SK-N-MC (cell line): ENCODE data around the gene ICE2.

Source experiments
- DNase-seq: peaks from one replicate; pipeline ENCODE4 v3.0.0-alpha.2; 2011; ENCODE audit warnings: low read depth, low spot score
- H3K27ac ChIP-seq: fragments of 200-600 bp; sonication (generic); 2 replicates; pipeline ENCODE4 v1.5.1; 2016; ENCODE audit warnings: mixed run types
- H3K36me3 ChIP-seq: fragments of 200-600 bp; sonication (generic); 2 replicates; pipeline ENCODE4 v1.6.1; 2017; ENCODE audit warnings: antibody characterized with exemption, low read length, mixed read lengths; ENCODE audit not compliant: insufficient read depth
- H3K4me3 ChIP-seq: fragments of 200-600 bp; sonication (generic); 2 replicates; pipeline ENCODE4 v1.5.1; 2016
- H3K9ac ChIP-seq: fragments of 200-600 bp; sonication (generic); 2 replicates; pipeline ENCODE4 v1.8.0; 2017; ENCODE audit warnings: mixed run types, mixed read lengths; ENCODE audit not compliant: insufficient read length
- H3K9me3 ChIP-seq: fragments of 200-600 bp; sonication (generic); 2 replicates; pipeline ENCODE4 v1.6.1; 2017; ENCODE audit warnings: low read depth, mild to moderate bottlenecking, antibody characterized with exemption, low read length, moderate library complexity, mixed read lengths
- EZH2 ChIP-seq: fragments of 200-600 bp; sonication (generic); IDR thresholded peaks from one replicate; pipeline ENCODE4 v1.6.1; 2017; ENCODE audit warnings: antibody characterized with exemption
- FOXP2 ChIP-seq: optimal IDR thresholded peaks from 2 replicates; pipeline ENCODE3; 2011; ENCODE audit warnings: mild to moderate bottlenecking, moderate library complexity; ENCODE audit not compliant: insufficient read depth; ENCODE audit errors: extremely low read length, control extremely low read depth
- POLR2AphosphoS5 ChIP-seq: IDR thresholded peaks from 2 replicates; pipeline ENCODE4 v1.6.1; 2012; ENCODE audit warnings: mild to moderate bottlenecking, low read depth, low read length, borderline replicate concordance

The ICE2 gene, protein sequence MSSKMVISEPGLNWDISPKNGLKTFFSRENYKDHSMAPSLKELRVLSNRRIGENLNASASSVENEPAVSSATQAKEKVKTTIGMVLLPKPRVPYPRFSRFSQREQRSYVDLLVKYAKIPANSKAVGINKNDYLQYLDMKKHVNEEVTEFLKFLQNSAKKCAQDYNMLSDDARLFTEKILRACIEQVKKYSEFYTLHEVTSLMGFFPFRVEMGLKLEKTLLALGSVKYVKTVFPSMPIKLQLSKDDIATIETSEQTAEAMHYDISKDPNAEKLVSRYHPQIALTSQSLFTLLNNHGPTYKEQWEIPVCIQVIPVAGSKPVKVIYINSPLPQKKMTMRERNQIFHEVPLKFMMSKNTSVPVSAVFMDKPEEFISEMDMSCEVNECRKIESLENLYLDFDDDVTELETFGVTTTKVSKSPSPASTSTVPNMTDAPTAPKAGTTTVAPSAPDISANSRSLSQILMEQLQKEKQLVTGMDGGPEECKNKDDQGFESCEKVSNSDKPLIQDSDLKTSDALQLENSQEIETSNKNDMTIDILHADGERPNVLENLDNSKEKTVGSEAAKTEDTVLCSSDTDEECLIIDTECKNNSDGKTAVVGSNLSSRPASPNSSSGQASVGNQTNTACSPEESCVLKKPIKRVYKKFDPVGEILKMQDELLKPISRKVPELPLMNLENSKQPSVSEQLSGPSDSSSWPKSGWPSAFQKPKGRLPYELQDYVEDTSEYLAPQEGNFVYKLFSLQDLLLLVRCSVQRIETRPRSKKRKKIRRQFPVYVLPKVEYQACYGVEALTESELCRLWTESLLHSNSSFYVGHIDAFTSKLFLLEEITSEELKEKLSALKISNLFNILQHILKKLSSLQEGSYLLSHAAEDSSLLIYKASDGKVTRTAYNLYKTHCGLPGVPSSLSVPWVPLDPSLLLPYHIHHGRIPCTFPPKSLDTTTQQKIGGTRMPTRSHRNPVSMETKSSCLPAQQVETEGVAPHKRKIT

DNA sequence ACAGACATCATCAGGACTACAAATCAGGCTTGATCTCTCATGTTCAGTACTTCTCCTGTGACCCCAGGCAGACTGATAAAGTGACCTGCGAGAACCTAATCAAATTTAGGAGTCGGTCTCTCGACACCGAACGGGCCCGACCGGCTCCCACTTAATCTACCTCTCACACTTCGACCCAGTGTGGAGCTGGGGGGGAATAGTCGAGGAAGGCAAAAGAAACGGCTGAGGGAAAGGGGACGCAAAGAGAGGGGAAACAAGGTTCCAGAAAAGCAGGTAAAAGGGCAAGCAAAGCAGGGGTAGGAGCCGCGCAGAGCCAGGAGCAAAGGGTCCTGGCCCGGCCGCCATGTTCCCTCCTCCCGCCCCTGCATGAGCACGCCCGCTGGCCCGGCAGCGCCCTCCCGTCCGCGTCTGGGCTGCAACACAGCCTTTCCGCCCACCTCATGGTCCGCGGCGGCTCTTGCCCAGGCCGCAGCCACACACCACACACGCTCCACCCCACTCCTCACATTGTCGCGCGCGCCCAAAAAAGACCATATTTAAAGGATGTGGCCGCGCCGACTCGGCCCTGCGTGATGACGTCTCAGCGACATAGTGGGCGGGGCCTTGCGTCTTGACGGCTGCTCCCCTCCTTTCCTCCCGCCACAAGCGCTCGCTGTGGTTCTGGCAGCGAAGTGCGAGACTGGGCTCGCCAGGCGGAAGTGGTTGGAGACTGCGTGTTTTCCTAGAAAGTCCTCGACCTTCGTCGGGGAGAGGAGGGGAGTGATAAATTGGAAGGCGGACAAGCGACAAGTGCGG lies at the start of gene ICE2:
ICE2 (minus strand) TSS at position 577 of the 795 bp plus-strand sequence. CDS start 1,165 bp downstream, outside the sequence.
- peak within 1 kb of the TSS; percentile 86 for H3K4me3 ChIP-seq
- H3K9me3 ChIP-seq, result no peaks in the 10 kb centered on the region
- TF ChIP-seq EZH2 (no peak), FOXP2 (peak; percentile 74), POLR2AphosphoS5 (peak; percentile 99)
- DNase-seq, result peak; percentile 34
- peak within 1 kb of the TSS; percentile 96 for H3K9ac ChIP-seq
- peak within 1 kb of the TSS; percentile 67 for H3K27ac ChIP-seq
- H3K36me3 ChIP-seq, result peaks cover 31% of the 10 kb centered on the region

DNA sequence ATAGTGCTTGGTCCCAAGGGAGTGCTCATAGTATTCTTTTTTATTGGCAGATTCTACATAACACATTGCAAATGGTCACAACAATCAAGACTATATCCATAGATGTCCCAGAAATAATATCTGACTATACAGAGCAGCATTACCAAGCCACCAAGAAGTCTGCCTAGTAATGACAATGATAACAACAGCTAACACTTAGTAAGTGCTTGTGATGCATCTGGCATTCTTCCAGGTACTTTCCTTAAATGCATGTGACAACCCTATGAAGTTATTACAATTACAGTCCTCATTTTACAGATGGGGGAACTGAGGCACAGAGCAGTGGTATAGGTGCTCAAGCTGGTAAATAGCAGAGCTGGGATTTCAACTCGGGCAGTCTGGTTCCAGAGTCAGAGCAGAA lies 49.6 kb upstream of the ICE2 start:
- Histone ChIP-seq H3K9ac (no peak overlapping the region), H3K36me3 (no peaks in the 10 kb centered on the region), H3K27ac (no peak overlapping the region), H3K4me3 (no peak overlapping the region), H3K9me3 (no peaks in the 10 kb centered on the region)
- TF ChIP-seq FOXP2, result no peak
- no peak for TF ChIP-seq EZH2
- TF ChIP-seq POLR2AphosphoS5, result no peak
- no peak for DNase-seq

DNA sequence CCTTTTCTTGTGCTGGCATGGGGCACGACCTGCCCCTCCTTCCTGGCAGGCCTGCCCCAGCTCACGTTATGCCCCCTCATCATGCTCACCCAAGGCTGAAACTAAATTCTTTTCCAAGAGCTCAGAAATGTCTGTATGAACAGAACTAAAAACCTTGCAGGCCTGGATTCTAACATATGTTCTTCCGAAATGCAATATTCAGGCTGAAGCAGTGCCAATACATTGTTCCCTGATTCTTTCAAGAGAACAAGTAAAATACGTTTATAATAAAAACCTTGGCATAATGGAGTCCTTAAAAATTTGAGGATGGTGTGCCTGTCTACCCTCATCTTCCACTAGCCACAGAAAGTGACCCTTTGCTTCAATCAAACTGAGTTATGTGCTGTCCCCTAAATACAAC lies 48.5 kb upstream of the ICE2 start:
- H3K4me3 ChIP-seq, result no peak overlapping the region
- H3K9ac ChIP-seq, result no peak overlapping the region
- DNase-seq, result no peak
- H3K27ac ChIP-seq, result no peak overlapping the region
- TF ChIP-seq FOXP2, result no peak
- no peak for TF ChIP-seq EZH2
- no peak for TF ChIP-seq POLR2AphosphoS5
- H3K9me3 ChIP-seq, result no peaks in the 10 kb centered on the region
- no peaks in the 10 kb centered on the region for H3K36me3 ChIP-seq

DNA sequence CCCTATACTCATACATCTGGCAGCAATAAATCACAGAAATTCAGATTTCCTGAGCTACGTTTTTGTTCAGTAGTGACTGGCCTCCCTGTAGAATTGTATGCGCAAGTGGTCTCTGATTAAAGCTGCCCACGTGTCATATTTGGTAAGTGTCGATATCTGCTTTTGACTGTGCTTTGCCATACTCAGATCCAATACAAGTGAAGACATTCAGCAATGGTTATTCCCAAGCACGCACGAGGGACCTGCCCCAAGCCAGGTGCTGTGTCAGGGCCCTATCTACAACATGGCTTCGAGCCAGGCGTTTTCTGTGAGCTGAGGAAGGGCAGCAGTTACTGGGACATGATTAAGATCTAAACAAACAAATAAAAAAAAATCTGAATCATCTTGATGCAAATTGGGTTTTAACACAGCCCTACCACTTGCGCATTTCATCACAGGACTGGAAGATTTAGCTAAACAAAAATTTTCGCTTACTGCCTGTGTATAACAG lies 47.2 kb upstream of the ICE2 start:
- TF ChIP-seq EZH2 (no peak), FOXP2 (no peak), POLR2AphosphoS5 (no peak)
- Histone ChIP-seq H3K4me3 (no peak overlapping the region), H3K9ac (no peak overlapping the region), H3K9me3 (no peaks in the 10 kb centered on the region), H3K36me3 (no peaks in the 10 kb centered on the region), H3K27ac (no peak overlapping the region)
- no peak for DNase-seq

DNA sequence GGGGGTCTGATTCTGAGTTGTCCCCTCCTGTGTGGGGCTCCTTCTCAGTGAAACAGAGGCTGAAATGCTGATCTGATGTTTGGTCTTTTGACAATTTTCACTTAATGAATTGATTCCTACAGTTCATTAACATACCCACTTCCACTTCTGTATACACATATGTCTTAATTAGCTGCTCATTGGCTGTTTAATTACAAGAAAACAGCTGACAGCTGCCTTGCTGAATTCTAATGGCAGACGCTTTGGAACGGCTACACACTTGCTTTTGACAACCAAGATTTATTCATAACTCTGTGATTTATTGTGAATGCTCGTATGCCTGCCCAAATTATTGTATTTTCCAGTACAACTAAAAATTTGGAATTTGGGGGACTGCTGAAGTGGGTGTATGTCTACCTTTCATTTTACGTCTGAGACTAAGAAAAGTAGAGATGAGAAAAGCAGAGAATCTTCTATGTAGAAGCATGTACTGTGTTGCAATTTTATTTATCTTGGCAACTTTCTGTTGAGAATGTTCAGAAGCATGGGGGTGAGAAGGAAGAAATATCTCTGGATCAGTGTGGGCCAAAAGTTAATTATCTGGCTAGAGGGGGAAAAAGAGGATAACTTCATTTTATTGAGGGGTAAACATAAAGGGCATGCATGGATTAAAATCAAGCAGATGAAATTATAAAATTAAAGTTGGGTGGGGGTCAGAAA lies 46.5 kb upstream of the ICE2 start:
- TF ChIP-seq POLR2AphosphoS5 (no peak), EZH2 (no peak)
- no peak overlapping the region for H3K4me3 ChIP-seq
- no peaks in the 10 kb centered on the region for H3K9me3 ChIP-seq
- no peaks in the 10 kb centered on the region for H3K36me3 ChIP-seq
- H3K9ac ChIP-seq, result no peak overlapping the region
- H3K27ac ChIP-seq, result no peak overlapping the region
- no peak for DNase-seq

- H3K4me3 ChIP-seq, result no peak overlapping the region
Observed at GRCh38 chr15:60523056-60523455, 44.1 kb upstream of the ICE2 start.

GRCh38 chr15:60520825-60521368 lies 42.0 kb upstream of the ICE2 start:
- Histone ChIP-seq H3K36me3 (no peaks in the 10 kb centered on the region), H3K9ac (no peak overlapping the region), H3K27ac (no peak overlapping the region), H3K4me3 (no peak overlapping the region), H3K9me3 (no peaks in the 10 kb centered on the region)
- no peak for TF ChIP-seq FOXP2
- TF ChIP-seq EZH2, result no peak
- no peak for TF ChIP-seq POLR2AphosphoS5
- peak; percentile 60 for DNase-seq

More at GRCh38 chr15:60523056-60523455, 44.1 kb upstream of the ICE2 start:
- H3K36me3 ChIP-seq, result no peaks in the 10 kb centered on the region
- no peak for DNase-seq
- TF ChIP-seq EZH2 (no peak), FOXP2 (no peak), POLR2AphosphoS5 (no peak)
- no peak overlapping the region for H3K9ac ChIP-seq
- H3K27ac ChIP-seq, result no peak overlapping the region
- H3K9me3 ChIP-seq, result no peaks in the 10 kb centered on the region
